ENCODE measurements around the gene BRINP2.

Gene BRINP2

DNA sequence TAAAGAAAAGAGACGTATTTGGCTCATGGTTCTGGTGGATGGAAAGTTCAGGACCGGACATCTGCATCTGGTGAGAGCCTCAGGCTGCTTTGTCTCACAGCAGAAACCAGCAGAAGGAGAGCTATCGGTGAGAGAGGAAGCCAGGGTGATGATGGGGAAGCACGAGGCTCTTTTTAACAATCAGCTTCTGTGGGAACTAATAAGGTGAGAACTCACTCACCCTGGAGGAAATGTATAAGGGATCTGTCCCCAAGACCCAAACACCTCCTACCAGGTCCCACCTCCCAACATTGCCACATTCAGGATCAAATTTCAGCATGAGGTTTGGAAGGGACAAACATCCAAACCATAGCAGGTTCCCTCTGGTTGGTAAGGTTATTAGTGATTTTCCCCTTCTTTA is 39.0 kb upstream of the BRINP2 start:
- TF ChIP-seq, protein P1, sequence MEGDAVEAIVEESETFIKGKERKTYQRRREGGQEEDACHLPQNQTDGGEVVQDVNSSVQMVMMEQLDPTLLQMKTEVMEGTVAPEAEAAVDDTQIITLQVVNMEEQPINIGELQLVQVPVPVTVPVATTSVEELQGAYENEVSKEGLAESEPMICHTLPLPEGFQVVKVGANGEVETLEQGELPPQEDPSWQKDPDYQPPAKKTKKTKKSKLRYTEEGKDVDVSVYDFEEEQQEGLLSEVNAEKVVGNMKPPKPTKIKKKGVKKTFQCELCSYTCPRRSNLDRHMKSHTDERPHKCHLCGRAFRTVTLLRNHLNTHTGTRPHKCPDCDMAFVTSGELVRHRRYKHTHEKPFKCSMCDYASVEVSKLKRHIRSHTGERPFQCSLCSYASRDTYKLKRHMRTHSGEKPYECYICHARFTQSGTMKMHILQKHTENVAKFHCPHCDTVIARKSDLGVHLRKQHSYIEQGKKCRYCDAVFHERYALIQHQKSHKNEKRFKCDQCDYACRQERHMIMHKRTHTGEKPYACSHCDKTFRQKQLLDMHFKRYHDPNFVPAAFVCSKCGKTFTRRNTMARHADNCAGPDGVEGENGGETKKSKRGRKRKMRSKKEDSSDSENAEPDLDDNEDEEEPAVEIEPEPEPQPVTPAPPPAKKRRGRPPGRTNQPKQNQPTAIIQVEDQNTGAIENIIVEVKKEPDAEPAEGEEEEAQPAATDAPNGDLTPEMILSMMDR (IDR thresholded peaks at IDR 0.05; ENCODE audit: extremely low read depth, missing control alignments): no peak
- no peak for DNase-seq (ENCODE audit: low spot score)

DNA sequence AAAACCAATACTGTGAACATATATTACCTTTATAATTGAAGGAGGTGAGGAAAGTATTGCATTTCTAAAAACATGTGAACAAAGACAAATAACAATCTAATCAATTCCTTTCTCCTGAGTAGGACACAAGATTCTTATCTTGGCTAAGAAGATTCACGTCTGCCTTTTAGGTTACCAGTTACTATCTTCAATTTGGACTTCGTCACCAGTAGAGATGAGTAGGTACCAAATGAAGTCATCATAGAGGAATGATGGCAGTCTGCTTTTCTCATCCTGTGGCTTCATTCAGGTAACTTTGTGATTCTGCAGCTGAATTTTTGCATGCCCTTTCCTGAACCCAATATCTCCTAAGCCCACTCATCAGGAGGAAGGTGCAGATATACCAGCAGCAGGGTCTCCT is 38.6 kb upstream of the BRINP2 start:
- TF ChIP-seq, protein P1 (IDR thresholded peaks at IDR 0.05; ENCODE audit: extremely low read depth, missing control alignments): no peak

DNA sequence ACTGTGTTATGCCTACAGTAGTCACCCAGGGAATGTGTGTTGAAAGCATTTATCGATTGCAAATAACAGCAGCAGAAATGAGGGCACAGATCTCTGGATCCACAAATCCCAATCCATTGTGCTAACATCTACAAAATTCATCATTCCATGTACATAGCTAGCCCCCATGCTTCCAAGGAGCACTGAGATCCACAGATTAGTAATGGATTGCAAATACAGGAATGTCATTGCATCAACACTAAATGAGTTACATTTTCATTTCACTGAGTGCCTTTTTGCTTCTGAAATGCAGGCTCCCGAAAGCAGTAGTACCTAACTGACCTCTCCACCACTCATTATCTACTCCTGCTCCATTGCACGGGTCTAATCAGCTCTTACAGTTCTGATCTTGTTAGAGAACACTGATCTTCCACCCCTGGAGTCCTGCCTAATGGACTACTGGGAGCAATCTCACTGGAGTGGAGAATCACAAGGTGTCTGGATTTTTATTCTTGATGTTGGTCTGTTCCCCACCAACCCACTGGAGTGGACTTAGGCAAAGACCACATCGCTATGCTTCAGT is 36.7 kb upstream of the BRINP2 start:
- no peak for DNase-seq (ENCODE audit: low spot score)
- TF ChIP-seq, protein P1 (IDR thresholded peaks at IDR 0.05; ENCODE audit: extremely low read depth, missing control alignments): no peak

More for the DNA sequence above, 38.6 kb upstream of the BRINP2 start:
- no peak for DNase-seq (ENCODE audit: low spot score)

DNA sequence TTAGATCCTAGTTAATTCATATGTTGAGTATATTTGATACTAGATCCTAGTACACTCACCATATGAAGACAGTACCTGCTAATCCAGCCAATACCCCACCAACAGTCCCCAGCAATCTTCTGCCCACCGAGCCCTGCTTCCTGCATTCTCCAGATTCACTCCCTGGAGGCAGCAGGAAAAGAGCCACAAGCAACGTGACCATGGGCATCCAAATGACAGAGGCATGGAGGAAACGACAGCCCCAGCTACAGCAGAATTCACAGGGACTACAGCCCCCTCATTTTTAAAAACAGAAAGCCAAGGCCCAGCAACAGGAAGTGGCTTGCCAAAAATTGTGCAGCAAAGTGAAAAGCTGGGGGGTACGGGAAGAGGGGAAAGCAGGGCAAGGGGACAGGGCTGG is 35.5 kb upstream of the BRINP2 start:
- TF ChIP-seq, protein P1 (IDR thresholded peaks at IDR 0.05; ENCODE audit: extremely low read depth, missing control alignments): no peak
- DNase-seq (ENCODE audit: low spot score): no peak

DNA sequence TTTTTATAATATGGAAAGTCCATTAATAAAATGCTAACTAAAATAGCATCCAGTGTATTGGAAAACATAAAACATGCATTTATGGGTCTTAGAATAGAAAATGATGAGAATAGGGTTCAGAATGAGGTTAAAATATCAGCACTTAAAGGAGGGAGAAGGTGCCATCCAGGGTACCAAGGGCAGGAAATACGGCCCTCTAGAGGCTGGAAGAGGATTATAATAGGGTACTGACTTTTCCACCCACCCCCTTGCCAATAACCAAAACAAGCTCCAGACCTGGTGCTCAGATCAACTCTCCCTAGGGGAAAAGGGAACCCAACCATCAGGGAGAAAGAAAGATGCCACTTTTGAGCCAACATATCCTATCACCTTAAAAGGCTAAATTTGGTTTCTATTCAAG is 32.9 kb upstream of the BRINP2 start:
- DNase-seq (ENCODE audit: low spot score): no peak
- TF ChIP-seq, protein P1 (IDR thresholded peaks at IDR 0.05; ENCODE audit: extremely low read depth, missing control alignments): no peak

DNA sequence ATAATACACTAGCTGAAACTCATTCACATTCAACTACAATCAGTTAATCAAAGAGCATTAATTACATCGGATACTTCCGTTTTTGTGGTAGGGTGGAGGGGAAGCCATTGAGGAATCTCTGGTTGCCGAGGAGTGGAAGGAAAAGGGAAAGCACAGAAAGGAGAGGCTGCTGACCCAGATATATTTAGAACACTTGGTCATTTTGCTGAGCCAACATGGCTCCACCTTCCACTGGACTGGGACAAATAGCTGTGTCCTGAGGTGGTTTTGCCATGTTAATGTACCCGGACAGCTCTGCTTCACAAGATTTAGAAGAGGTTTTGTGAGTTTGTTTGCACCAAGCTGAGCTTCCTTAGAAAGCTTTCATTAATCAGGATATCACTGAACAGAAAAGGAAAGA is 32.4 kb upstream of the BRINP2 start:
- TF ChIP-seq, protein P1 (IDR thresholded peaks at IDR 0.05; ENCODE audit: extremely low read depth, missing control alignments): no peak
- DNase-seq (ENCODE audit: low spot score): no peak

DNA sequence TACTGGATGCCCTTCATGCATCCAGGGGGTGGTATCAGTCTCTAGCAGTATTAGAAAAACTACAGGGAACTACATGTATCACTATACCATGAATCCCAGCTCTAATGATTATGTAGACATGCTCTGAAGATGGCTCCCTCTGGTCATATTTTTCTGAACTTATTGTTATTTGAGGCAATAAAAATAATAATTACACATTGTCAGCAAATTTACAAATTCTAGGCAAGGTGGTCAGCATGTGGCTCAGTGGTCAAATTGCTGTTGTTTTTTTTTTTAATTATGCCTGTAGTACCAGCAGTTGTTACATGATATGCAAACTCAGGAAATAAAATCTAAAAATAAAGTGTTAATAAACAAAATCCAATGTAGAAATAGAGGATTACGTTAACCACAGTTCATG is 28.7 kb upstream of the BRINP2 start:
- DNase-seq (ENCODE audit: low spot score): no peak
- TF ChIP-seq, protein P1 (IDR thresholded peaks at IDR 0.05; ENCODE audit: extremely low read depth, missing control alignments): no peak

Measured in GM20000 (cell line).